Measurements from ENCODE around the gene COG2.

The COG2 gene

DNA sequence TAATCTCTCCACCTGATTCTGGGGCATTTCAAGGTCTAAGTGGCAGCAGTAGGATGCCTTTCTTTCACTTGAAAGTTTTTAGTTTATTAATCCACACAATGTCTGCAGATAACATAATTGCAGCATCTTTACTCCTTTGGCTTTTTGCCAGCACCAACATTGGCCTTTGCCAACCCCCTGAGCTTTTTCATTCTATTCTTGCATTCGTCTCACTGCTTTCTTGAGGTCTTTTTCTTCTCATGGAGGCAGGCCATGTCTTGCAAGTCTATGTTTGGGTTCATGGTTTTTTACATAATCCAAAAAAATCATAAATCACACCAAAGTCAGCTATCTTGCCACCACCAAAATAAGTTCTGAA lies 30.4 kb upstream of the COG2 start:
- no peak overlapping the region for H3K27ac ChIP-seq
- H3K4me3 ChIP-seq = no peak overlapping the region
- H3K36me3 ChIP-seq = no peaks in the 10 kb centered on the region
- no peaks in the 10 kb centered on the region for H3K9me3 ChIP-seq
- H3K27me3 ChIP-seq = peaks cover 0 to 3% of the 10 kb centered on the region in 2 donors
- intact Hi-C loops (cut with DNase I; ENCODE audit: low total_unique reads) = no loop called here
- H3K4me1 ChIP-seq = no peaks in the 10 kb centered on the region
- TF ChIP-seq, protein P1, sequence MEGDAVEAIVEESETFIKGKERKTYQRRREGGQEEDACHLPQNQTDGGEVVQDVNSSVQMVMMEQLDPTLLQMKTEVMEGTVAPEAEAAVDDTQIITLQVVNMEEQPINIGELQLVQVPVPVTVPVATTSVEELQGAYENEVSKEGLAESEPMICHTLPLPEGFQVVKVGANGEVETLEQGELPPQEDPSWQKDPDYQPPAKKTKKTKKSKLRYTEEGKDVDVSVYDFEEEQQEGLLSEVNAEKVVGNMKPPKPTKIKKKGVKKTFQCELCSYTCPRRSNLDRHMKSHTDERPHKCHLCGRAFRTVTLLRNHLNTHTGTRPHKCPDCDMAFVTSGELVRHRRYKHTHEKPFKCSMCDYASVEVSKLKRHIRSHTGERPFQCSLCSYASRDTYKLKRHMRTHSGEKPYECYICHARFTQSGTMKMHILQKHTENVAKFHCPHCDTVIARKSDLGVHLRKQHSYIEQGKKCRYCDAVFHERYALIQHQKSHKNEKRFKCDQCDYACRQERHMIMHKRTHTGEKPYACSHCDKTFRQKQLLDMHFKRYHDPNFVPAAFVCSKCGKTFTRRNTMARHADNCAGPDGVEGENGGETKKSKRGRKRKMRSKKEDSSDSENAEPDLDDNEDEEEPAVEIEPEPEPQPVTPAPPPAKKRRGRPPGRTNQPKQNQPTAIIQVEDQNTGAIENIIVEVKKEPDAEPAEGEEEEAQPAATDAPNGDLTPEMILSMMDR (IDR thresholded peaks at IDR 0.05) = no peak
- no peak for DNase-seq

DNA sequence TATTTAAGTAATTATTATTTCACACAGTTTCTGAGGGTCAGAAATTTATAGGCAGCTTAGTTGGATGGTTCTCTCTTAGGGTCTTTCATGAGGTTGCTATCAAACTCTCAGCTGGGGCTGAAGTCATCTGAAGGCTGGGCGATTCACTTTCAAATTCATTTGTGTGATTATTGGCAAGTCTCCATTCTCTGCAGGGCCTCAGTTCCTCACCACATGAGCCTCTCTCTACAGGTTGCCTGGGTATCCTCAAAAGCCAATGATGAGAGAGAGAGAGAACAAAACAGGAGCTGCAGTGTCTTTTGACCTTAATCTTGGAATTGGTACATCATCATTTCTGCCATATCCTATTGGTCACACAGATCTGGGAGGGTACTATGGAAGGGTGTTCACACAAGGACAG lies 29.6 kb upstream of the COG2 start:
- H3K27ac ChIP-seq = no peak overlapping the region
- DNase-seq = no peak
- H3K4me1 ChIP-seq = no peaks in the 10 kb centered on the region
- H3K4me3 ChIP-seq = no peak overlapping the region
- H3K9me3 ChIP-seq = no peaks in the 10 kb centered on the region
- H3K36me3 ChIP-seq = no peaks in the 10 kb centered on the region
- TF ChIP-seq, protein P1 (IDR thresholded peaks at IDR 0.05) = no peak
- H3K27me3 ChIP-seq = peaks cover 0 to 3% of the 10 kb centered on the region in 2 donors
- intact Hi-C loops (cut with DNase I; ENCODE audit: low total_unique reads) = no loop called here

DNA sequence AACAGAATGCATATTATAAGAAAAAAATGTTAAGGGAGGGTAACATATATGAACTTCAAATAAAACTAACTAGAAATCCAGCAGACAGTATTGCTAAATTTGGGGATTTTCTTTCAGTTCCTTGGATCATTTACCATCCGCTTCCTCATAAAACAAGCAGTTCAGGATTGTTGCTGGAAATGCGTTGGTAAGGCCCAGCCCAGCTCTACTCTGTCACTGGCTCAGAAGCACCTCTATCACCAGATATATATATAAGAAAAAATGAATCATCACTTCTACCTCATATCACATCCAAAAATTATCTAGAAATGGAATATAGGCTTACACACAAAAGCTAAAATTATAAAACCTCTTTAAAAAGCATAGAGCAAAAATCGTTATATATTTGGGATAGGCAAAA lies 28.2 kb upstream of the COG2 start:
- Histone ChIP-seq H3K27ac (no peak overlapping the region), H3K36me3 (no peaks in the 10 kb centered on the region), H3K27me3 (peaks cover 0 to 3% of the 10 kb centered on the region in 2 donors), H3K4me1 (no peaks in the 10 kb centered on the region), H3K9me3 (no peaks in the 10 kb centered on the region), H3K4me3 (no peak overlapping the region)
- intact Hi-C loops (cut with DNase I; ENCODE audit: low total_unique reads) = no loop called here
- DNase-seq = no peak
- TF ChIP-seq, protein P1 (IDR thresholded peaks at IDR 0.05) = no peak

DNA sequence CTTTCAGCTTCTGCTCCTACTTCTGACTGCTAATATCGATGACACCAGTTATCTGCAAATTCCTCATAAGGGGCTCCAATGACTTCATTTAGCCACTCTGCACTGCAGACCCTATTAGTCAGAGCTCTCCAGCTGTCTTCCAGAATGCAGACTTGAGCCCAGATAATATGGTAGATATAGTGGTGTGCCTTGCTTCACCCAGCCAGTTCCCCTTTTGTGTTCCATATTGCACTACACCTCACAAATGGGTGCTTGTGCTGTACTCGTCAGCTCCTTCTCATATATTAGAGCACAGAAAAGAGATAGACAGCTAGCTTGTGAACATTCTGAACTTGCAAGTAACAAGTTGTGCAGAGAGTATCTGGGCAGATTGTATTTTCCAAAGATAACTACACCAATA lies 23.7 kb upstream of the COG2 start:
- H3K27ac ChIP-seq = no peak overlapping the region
- no peaks in the 10 kb centered on the region for H3K36me3 ChIP-seq
- no peaks in the 10 kb centered on the region for H3K4me1 ChIP-seq
- TF ChIP-seq, protein P1 (IDR thresholded peaks at IDR 0.05) = no peak
- no peak for DNase-seq
- no peaks in the 10 kb centered on the region for H3K27me3 ChIP-seq
- intact Hi-C loops (cut with DNase I; ENCODE audit: low total_unique reads) = no loop called here
- H3K4me3 ChIP-seq = no peak overlapping the region
- no peaks in the 10 kb centered on the region for H3K9me3 ChIP-seq

DNA sequence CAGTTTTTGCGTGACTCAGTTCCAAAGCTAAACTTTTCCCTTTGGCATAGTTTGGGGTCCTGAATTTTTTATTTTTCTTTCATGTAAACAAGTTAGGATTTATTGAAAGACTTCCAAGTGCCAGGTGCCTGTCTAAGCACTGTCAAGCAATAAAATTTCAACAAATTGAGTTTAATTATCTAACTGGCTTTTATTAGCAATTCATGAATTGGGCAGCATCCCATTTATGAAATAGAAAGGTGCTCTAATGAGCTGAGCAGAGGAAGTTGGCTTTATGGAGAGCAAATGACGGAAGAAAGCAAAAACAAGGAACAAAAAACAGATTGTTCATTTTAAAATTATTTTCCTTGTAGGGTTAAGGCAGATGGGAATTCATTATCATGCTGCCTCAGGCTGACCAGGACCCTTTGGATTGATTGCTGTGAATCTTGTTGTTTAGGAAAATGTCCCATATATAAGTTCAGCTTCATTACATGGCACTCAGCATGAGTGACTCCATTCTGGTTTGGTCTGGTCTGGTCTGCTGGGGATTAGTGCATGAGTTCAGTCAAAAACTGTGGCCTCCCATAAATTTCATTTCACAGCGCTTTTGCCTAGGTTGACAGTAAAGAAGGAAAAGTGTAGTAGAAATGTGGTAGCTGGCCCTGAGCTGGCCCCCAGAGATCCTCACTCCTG lies 21.5 kb upstream of the COG2 start:
- H3K9me3 ChIP-seq = no peaks in the 10 kb centered on the region
- TF ChIP-seq, protein P1 (IDR thresholded peaks at IDR 0.05) = no peak
- no peaks in the 10 kb centered on the region for H3K4me1 ChIP-seq
- intact Hi-C loops (cut with DNase I; ENCODE audit: low total_unique reads) = no loop called here
- no peak overlapping the region for H3K27ac ChIP-seq
- H3K36me3 ChIP-seq = no peaks in the 10 kb centered on the region
- H3K27me3 ChIP-seq = peaks cover 0 to 3% of the 10 kb centered on the region in 2 donors
- H3K4me3 ChIP-seq = no peak overlapping the region
- DNase-seq = no peak
